Epithelial cell of prostate (primary cell): Measurements from ENCODE around the gene HMGN5.
A peak's percentile ranks its signal among the peaks of the same experiment; 100 is the strongest.

Experiments
- DNase-seq: peaks from one replicate; pipeline ENCODE4 v3.0.0-alpha.2; 2011; ENCODE audit warnings: low read depth, low spot score
- H3K27ac ChIP-seq: fragments of 450-650 bp; 2 replicates; pipeline ENCODE4 v1.5.1; 2017; ENCODE audit warnings: mild to moderate bottlenecking

Gene HMGN5, protein sequence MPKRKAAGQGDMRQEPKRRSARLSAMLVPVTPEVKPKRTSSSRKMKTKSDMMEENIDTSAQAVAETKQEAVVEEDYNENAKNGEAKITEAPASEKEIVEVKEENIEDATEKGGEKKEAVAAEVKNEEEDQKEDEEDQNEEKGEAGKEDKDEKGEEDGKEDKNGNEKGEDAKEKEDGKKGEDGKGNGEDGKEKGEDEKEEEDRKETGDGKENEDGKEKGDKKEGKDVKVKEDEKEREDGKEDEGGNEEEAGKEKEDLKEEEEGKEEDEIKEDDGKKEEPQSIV

DNA sequence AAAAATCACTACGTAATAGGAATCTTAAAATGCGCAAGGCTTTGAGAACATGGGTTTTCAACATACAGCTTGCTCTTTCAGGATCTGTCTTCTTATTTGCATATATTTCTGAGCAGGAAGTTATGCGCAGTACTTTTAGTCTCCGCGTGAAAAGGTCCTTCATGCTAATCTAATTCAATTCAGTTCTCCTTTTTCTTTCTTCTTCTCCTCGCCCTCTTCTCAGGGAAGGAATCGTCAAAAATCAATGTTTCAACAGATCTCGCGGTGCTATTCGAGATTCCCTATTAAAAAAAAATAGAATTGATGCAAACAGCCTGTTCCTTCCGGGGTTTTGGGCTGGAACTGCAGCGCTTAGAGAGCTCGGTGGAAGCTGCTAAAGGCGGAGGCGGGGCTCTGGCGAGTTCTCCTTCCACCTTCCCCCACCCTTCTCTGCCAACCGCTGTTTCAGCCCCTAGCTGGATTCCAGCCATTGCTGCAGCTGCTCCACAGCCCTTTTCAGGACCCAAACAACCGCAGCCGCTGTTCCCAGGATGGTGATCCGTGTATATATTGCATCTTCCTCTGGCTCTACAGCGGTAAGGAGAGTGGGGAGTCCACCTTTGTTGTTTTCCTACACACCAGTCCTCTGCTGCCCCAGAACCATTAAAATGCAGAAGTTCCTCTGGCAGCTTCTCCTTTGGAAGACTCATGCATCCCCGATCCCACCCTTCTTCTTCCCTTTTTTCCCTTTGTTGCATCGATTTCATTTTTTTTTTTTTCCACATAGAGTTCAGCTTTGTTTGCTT lies at the start of gene HMGN5, which contains the start of gene SH3BGRL:
Gene HMGN5 (minus strand): TSS at position 243 of the 785 bp plus-strand sequence. CDS start 80,364 bp downstream, outside the sequence.
Gene SH3BGRL (plus strand): TSS at position 432 of the 785 bp plus-strand sequence. CDS start 99 bp downstream, at position 531.
- H3K27ac ChIP-seq = peak within 1 kb of the TSS; percentile 71
- peak; percentile 10 for DNase-seq

DNA sequence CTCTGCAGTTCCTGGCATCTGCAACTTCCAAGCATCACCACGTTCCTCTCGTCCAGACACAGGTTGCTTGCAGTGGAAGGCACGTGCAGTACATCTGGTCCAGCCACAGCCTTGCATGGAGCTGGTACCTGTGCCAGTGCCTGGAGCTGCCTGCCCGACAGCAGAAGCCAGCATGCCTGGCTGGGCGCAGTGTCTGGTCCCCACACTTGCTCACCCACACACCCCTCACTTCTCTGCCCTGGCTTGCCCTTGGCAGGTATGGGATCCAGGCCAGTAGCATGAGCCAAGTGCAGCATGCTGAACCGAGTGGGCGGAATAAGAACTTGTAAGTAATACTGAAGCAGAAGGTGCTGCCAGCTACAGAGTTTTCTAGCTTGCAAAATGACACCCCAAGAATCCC lies 40.0 kb upstream of the HMGN5 start:
- no peak overlapping the region for H3K27ac ChIP-seq
- DNase-seq = no peak

- H3K27ac ChIP-seq = no peak overlapping the region
- no peak for DNase-seq
Measured at GRCh38 chrX:81240701-81241331, 39.1 kb upstream of the HMGN5 start.

GRCh38 chrX:81238166-81238565 lies 36.5 kb upstream of the HMGN5 start:
- H3K27ac ChIP-seq = no peak overlapping the region
- DNase-seq = no peak

DNA sequence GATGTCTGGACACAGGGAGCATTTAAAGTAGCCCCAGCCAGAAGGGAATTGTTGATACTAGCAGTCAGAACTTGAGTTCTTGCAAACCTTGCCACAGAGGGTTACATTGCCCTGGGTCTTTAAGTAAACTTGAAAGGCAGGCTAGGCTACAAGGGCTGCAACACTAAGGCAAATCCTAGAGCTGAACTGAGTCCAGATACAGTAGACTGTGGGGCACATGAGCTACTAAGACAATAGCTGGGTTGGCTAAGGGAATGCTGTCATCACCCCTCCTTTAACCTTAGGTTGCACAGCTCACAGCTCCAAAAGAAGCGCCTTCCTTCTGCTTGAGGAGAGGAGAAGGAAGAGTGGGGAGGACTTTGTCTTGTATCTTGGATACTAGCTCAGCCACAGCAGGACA lies 35.8 kb upstream of the HMGN5 start:
- no peak overlapping the region for H3K27ac ChIP-seq
- DNase-seq = no peak

- no peak for DNase-seq
- H3K27ac ChIP-seq = no peak overlapping the region
Measured at GRCh38 chrX:81232218-81232617, 30.5 kb upstream of the HMGN5 start.

DNA sequence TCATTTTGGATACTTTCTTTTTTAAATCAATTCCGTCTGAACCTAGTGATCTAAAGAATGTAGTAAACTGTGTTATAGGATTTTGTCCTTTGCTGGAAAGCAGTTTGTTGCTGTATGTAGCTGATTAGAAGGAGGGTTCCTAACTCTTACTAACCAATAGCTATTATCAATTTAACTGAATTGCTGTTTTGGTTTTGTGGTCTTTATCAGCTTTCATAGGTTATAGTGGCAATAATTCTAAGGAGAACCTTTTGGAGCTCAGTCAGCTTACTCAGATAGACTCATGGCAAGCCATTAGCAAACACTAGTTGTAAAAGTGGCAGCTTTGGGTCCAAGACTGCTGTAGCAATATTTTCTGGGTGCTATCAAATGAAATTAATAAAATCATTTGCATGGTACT lies 29.8 kb upstream of the HMGN5 start:
- no peak for DNase-seq
- H3K27ac ChIP-seq = no peak overlapping the region

DNA sequence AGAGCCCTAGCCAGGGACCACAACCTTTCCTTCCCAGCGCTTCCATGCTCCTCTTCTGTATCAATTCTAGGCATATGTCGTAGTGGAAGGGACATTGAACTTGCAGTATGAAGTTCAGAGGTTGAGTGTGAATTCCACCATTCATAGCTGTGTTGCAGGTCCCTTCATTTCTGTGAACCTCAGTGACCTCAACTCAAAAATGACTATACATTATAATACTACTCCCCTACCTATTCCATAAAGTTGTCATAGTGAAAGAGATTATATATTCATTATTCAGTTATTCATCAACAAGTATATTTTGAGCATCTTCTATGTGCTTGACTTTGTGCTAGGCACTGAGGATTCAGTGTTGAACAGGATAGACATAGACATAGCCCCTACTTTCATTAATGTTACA lies 28.2 kb upstream of the HMGN5 start:
- no peak for DNase-seq
- H3K27ac ChIP-seq = no peak overlapping the region

- no peak for DNase-seq
- no peak overlapping the region for H3K27ac ChIP-seq
Measured at GRCh38 chrX:81229229-81229628, 27.5 kb upstream of the HMGN5 start.

DNA sequence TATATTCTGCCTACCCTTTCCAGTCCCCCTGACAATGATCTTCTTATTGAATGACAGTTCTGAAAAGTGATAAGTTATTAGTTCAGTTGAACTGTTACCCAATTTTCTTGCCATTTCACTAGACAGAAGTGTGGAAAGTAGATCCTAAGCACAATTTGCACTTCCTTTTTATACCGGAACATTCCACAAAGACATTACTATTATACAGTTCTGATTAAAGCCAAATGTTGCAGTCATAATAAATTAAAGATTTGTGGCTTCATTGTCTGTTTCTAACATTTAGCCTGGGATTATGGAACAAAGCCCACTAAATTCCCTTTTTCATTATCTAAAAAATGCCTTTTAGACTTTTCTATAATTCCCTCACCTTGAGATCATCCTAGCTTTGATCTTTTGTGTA lies 14.0 kb upstream of the HMGN5 start:
- H3K27ac ChIP-seq = no peak overlapping the region
- DNase-seq = no peak

DNA sequence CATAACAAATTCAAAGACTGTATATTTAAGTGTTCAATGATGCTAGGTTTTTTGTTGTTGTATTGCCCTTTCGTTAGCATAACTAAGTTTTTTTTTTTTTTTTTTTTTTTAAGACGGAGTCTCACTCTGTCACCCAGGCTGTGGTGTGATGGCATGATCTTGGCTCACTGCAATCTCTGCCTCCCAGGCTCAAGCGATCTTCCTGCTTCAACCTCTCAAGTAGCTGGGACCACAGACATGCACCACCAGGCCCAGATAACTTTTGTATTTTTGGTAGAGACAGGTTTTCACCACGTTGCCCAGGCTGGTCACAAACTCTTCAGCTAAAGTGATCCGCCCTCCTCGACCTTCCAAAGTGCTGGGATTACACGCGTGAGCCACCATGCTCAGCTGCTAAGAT lies 7.2 kb upstream of the HMGN5 start:
- no peak overlapping the region for H3K27ac ChIP-seq
- no peak for DNase-seq

GRCh38 chrX:81206476-81206875 lies 4.8 kb upstream of the HMGN5 start:
- DNase-seq = peak; percentile 2
- peak overlapping the region; percentile 49 for H3K27ac ChIP-seq

DNA sequence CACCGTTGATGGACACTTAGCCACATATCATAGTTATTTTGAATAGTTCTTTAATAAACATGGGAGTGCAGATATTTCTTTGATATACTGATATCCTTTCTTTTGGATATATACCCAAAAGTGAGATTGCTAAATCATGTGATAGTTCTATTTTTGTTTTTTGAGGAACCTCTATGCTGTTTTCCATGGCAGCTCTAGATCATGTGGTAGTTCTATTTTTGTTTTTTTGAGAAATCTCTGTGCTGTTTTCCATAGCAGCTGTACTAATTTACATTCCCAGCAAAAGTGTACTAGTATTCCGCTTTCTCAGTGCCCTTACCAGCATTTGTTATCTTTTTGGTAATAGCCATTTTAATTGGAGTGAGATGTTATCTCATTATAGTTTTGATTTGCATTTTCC lies 3.8 kb upstream of the HMGN5 start:
- DNase-seq = no peak
- no peak overlapping the region for H3K27ac ChIP-seq

GRCh38 chrX:81202943-81203342 lies 1.2 kb upstream of the HMGN5 start:
- H3K27ac ChIP-seq = peak overlapping the region; percentile 71
- no peak for DNase-seq

GRCh38 chrX:81202456-81202819 lies 725 bp upstream of the HMGN5 start:
- DNase-seq = no peak

GRCh38 chrX:81201071-81201470 lies 642 bp downstream of the HMGN5 start:
- no peak for DNase-seq
- H3K27ac ChIP-seq = peak overlapping the region; percentile 71

More at GRCh38 chrX:81202456-81202819, 725 bp upstream of the HMGN5 start:
- peak overlapping the region; percentile 71 for H3K27ac ChIP-seq

DNA sequence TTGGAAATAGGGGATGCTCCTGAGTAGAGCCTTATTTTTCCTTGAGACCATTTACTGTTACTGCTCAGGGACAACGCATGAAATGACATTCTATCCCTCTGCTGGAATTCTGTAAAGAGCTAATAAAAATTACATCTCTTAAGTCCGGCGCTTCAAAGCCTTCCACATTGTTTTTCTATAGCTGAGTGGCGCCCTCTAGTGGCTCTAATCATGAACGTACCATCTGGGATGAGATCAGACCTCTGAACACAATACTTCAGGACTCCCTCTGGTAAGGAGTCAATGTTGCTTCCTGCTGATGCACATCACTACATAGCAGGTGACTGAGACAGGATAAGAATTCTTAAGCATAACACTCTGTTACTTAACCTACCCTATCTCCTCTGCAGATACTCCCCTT lies 6.0 kb downstream of the HMGN5 start:
- no peak for DNase-seq
- no peak overlapping the region for H3K27ac ChIP-seq

DNA sequence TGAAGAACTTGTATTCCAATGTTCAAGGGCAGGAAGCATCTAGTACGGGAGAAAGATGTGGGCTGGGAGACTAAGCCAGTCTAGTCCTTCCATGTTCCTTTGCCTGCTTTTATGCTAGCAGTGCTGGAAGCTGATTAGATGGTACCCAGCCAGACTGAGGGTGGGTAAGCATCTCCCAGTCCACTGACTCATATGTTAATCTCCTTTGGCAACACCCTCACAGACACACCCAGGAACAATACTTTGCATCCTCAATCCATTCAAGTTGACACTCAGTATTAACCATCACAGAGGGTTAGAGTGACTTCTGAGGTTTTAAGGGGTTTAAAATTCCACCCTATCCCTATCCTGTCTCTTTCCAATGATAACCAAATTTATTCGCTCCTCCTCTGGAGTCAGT lies 6.5 kb downstream of the HMGN5 start:
- H3K27ac ChIP-seq = no peak overlapping the region
- DNase-seq = no peak

GRCh38 chrX:81174286-81174685 lies 27.4 kb downstream of the HMGN5 start:
- no peak overlapping the region for H3K27ac ChIP-seq
- no peak for DNase-seq

- DNase-seq = no peak
- H3K27ac ChIP-seq = no peak overlapping the region
Measured at GRCh38 chrX:81168391-81168790, 33.3 kb downstream of the HMGN5 start.
